BE2C (cell line): ENCODE measurements around the gene C1QL4.
"Not testable (repeated sequence)": the region's sequence is repeated elsewhere in the genome, so short reads cannot be mapped to it uniquely, and the experiment has no call there.

Source experiments
- DNase-seq: peaks from one replicate; pipeline ENCODE4 v3.0.0-alpha.2; 2020
- H3K27me3 ChIP-seq: fragments of 250-450 bp; sonication (Bioruptor Pico); 2 replicates; pipeline ENCODE4 v1.5.1; 2020; ENCODE audit warnings: mild to moderate bottlenecking
- H3K36me3 ChIP-seq: fragments of 250-450 bp; sonication (Bioruptor Pico); 2 replicates; pipeline ENCODE4 v1.5.1; 2020; ENCODE audit warnings: mild to moderate bottlenecking
- H3K4me1 ChIP-seq: fragments of 250-450 bp; sonication (Bioruptor Pico); 2 replicates; pipeline ENCODE4 v1.5.1; 2020
- H3K4me3 ChIP-seq: 2 replicates; pipeline ENCODE4 v1.5.1; 2011; ENCODE audit warnings: low read depth, low read length
- H3K9me3 ChIP-seq: fragments of 250-450 bp; sonication (Bioruptor Pico); 2 replicates; pipeline ENCODE4 v1.5.1; 2020
- CTCF ChIP-seq: IDR thresholded peaks from 2 replicates; pipeline ENCODE4 v1.5.1; 2012; ENCODE audit warnings: mild to moderate bottlenecking, low read depth, low read length

The C1QL4 gene

DNA sequence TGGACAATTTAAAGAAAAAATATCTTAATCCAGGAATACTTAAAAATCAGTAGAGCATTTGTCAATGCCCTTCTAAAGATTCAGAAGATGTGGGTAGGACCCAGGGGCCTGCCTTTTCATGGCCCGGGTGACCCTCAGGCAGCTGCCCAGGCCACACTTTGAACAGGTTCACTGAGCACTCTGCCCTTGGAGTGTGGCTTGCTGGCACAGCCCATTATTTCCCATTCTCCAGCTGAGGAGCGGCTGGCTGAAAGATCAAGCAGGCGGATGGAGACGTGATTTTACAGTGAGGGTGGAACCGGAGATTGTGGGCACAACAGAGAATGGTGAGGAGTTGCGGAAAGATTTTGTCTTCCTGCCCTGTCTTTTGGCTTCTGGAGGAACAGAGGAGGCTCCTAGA is 49.1 kb downstream of the C1QL4 start:
- H3K4me3 ChIP-seq: no peak overlapping the region
- TF ChIP-seq CTCF: no peak
- DNase-seq: no peak
- H3K9me3 ChIP-seq: no peaks in the 10 kb centered on the region
- no peaks in the 10 kb centered on the region for H3K36me3 ChIP-seq
- H3K27me3 ChIP-seq: no peaks in the 10 kb centered on the region
- peaks cover 7% of the 10 kb centered on the region for H3K4me1 ChIP-seq

DNA sequence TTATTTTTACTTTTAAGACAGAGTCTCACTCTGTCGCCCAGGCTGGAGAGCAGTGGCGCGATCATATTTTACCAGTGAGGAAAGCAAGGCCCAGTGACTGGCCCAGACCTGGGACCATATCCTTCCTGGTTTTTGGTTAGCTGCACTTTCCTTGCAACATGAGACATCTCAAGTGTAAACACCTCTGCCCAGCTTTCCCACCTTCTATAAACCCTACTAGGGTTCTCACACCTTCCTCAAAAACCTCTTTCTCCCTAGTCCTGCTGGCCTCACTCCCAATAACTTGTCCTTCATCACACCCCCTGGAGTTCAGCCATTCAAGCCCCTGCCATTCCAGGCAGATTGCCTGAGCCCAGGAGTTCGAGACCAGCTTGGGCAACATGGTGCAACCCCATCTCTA is 52.3 kb downstream of the C1QL4 start:
- Histone ChIP-seq H3K4me1 (peaks cover 15% of the 10 kb centered on the region), H3K4me3 (no peak overlapping the region), H3K9me3 (no peaks in the 10 kb centered on the region), H3K36me3 (no peaks in the 10 kb centered on the region), H3K27me3 (no peaks in the 10 kb centered on the region)
- DNase-seq: no peak
- no peak for TF ChIP-seq CTCF

- Histone ChIP-seq H3K4me1 (peaks cover 21% of the 10 kb centered on the region), H3K9me3 (no peaks in the 10 kb centered on the region), H3K4me3 (no peak overlapping the region), H3K36me3 (no peaks in the 10 kb centered on the region), H3K27me3 (no peaks in the 10 kb centered on the region)
- peak; percentile 37 for DNase-seq
- peak; percentile 44 for TF ChIP-seq CTCF
These were observed 53.2 kb downstream of the C1QL4 start for GRCh38 chr12:49283541-49284429.

GRCh38 chr12:49282740-49283375 is 54.1 kb downstream of the C1QL4 start:
- H3K4me3 ChIP-seq, H3K9me3 ChIP-seq, DNase-seq, H3K27me3 ChIP-seq, H3K36me3 ChIP-seq: not testable (repeated sequence)
- H3K4me1 ChIP-seq: peaks cover 21% of the 10 kb centered on the region
